Measurements from ENCODE around the gene NDUFS8.

DNA sequence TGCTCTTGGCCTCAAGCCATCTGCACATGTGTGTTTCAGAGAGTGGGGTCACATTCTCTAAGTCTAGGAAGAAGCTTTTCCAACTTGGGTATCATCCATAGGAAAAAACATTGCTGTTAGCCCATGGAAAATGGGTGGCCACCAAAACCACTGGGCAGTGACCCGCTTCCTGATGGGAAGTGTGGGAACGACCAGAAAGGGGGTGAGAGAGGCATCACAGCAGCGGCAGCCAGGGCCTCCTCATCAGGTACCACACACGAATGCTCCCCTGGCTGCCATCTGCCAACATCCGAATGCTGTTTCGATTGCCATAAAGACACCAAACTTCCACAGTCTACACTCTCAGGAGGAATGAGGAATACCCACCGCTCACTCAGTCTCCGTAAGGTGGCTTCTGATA, 50.4 kb downstream of the NDUFS8 start:
- TF ChIP-seq, protein P1, sequence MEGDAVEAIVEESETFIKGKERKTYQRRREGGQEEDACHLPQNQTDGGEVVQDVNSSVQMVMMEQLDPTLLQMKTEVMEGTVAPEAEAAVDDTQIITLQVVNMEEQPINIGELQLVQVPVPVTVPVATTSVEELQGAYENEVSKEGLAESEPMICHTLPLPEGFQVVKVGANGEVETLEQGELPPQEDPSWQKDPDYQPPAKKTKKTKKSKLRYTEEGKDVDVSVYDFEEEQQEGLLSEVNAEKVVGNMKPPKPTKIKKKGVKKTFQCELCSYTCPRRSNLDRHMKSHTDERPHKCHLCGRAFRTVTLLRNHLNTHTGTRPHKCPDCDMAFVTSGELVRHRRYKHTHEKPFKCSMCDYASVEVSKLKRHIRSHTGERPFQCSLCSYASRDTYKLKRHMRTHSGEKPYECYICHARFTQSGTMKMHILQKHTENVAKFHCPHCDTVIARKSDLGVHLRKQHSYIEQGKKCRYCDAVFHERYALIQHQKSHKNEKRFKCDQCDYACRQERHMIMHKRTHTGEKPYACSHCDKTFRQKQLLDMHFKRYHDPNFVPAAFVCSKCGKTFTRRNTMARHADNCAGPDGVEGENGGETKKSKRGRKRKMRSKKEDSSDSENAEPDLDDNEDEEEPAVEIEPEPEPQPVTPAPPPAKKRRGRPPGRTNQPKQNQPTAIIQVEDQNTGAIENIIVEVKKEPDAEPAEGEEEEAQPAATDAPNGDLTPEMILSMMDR (conservative IDR thresholded peaks at IDR 0.05 in 1 of 2, IDR thresholded peaks at IDR 0.05 in 1 of 2; ENCODE audit: extremely low read depth in 1 of 2, insufficient read depth in 1 of 2, low read depth in 1 of 2, low read length in 2 of 2), result no peak
- no peak for TF ChIP-seq EZH2 (IDR thresholded peaks at IDR 0.05; ENCODE audit: borderline replicate concordance, low read length)
